Pancreas (tissue), 10 donors: ENCODE results near the gene SUN1. TPM values are rescaled to one million over a fixed set of nuclear protein-coding genes. Genes with fewer than 3 reads are reported as not detected.
"Not testable (repeated sequence)": the region's sequence is repeated elsewhere in the genome, so short reads cannot be mapped to it uniquely, and the experiment has no call there.

Experiments used
- ATAC-seq, 4 donors: fragments of 200-7000 bp; cut with Tn5 transposase; one replicate each; pipeline versions ENCODE4 v1.8.0 to v1.9.1; 2020; ENCODE audit warnings: mild to moderate bottlenecking in 4 of 4, moderate library complexity in 4 of 4
- DNase-seq, 6 donors: peaks; one replicate each; pipeline ENCODE4 v3.0.0-alpha.2; 2020
- FAIRE-seq: peaks from 2 replicates; lab custom pipeline; 2012; peaks lifted over from hg19 to GRCh38; lab: Jason Lieb, UNC
- H3K27ac ChIP-seq, 4 donors: fragments of 200-600 bp; sonication (generic); 1 replicate in 3 of 4; 2 replicates in 1 of 4; pipeline versions ENCODE4 v1.5.0 to v1.8.0; 2020
- H3K27me3 ChIP-seq, 4 donors: fragments of 200-600 bp; one replicate each; pipeline ENCODE4 v1.8.0; 2021
- H3K36me3 ChIP-seq, 3 donors: fragments of 200-600 bp; sonication (generic) in 1 of 3; one replicate each; pipeline versions ENCODE4 v1.5.0 to v1.8.0; 2020 to 2021
- H3K4me1 ChIP-seq, 3 donors: fragments of 200-600 bp; one replicate each; pipeline ENCODE4 v1.8.0; 2021
- H3K4me3 ChIP-seq, 4 donors: fragments of 200-600 bp; sonication (generic) in 2 of 4; one replicate each; pipeline versions ENCODE4 v1.5.0 to v1.8.0; 2020 to 2021
- H3K9me3 ChIP-seq, 4 donors: fragments of 200-600 bp; one replicate each; pipeline ENCODE4 v1.8.0; 2021
- CTCF ChIP-seq, 4 donors: fragments of 200-600 bp; sonication (generic) in 3 of 4; IDR thresholded peaks; one replicate each; pipeline versions ENCODE4 v1.5.0 to v1.8.0; 2021; ENCODE audit warnings: antibody characterized with exemption in 4 of 4
- WGBS, 2 donors: extraction: QIAGEN DNeasy Blood & Tissue Kit; methylation state at CpG; one replicate each; pipeline ENCODE4 v1.1.7; 2013; 5-methylcytosine and 5-hydroxymethylcytosine counted together
- intact Hi-C, 3 donors: fragments of 100-400 bp; cut with DNase I; formaldehyde crosslinking; loops; one replicate each; pipeline versions ENCODE4 v1.11.1 to v1.14.2; 2022
- polyA plus RNA-seq, 2 donors: library from polyadenylated mRNA; stranded (reverse); fragments of 200-250 nt; gene quantifications; one replicate each; pipeline ENCODE4 v1.2.3, GENCODE V29; 2013
- total RNA-seq, 6 donors: library from RNA; stranded (reverse); fragmentation: NEBNext Ultra II Directional in 4 of 6; extraction: Animal tissue kit (Norgen Biotek cat#: 25700) in 4 of 6; gene quantifications; one replicate each; pipeline versions ENCODE4 v1.2.1 to v1.2.4, GENCODE V29; 2021 to 2023
- donor health status: healthy with polysubstance abuse.
- donor health status: DM: no; HTN: no; CAD: no; lungs with moderate emphysema.
- donor health status: DM: no; HTN: no; CAD: no.
- donor health status: control.
- donor health status: control.
- donor health status: Bipolar disorder and iron deficiency.
- donor health status: DM: yes; HTN: yes; CAD: no.
- donor health status: DM: no; HTN: no; CAD: no.
- donor health status: DM: no; HTN: no; CAD: no.
- donor health status: DM: yes; HTN: yes; CAD: no.

The SUN1 gene
- total and polyA plus RNA-seq, 8 donors, result 42.6 to 93.2 (median 55.9) TPM

DNA sequence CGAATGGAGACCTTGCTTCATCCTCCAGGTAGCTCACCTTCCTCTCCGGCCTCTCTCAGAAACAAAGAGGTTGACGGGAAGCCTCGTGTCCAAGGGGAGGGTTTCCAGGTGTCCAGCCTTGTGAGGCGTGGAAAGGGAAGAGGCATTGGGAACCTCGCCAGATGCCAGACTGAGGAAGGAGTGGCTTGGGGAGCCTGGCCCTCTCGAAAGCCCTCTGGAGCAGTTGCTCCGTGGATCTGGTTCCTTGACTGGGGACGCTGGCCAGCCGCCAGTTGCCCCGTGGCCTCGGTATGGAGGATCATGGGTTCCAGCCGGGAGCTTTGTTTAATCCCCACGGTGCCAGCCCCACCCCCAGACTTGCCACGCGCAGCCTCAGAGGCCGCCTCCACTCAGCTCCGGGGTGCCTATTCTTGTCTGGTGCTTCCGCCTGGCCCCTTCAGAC lies 30.3 kb upstream of the SUN1 start:
- Histone ChIP-seq H3K4me1 (no peaks in the 10 kb centered on the region), H3K27me3 (no peaks in the 10 kb centered on the region), H3K36me3 (no peaks in the 10 kb centered on the region), H3K27ac (peak overlapping the region in 2 of 4 donors; percentile 9 to 28), H3K9me3 (no peaks in the 10 kb centered on the region), H3K4me3 (peak overlapping the region in 1 of 4 donors; percentile 1)
- ATAC-seq (peak; percentile 75 to 92 (median 90)), DNase-seq (peak; percentile 68 to 84 (median 78)), FAIRE-seq (no peak)
- WGBS, 2 donors, result 10 to 17% methylated on average over 16 to 19 of the region's 19 CpGs
- TF ChIP-seq CTCF (IDR thresholded peaks at IDR 0.05), result no peak
- intact Hi-C loops, result no loop called here

DNA sequence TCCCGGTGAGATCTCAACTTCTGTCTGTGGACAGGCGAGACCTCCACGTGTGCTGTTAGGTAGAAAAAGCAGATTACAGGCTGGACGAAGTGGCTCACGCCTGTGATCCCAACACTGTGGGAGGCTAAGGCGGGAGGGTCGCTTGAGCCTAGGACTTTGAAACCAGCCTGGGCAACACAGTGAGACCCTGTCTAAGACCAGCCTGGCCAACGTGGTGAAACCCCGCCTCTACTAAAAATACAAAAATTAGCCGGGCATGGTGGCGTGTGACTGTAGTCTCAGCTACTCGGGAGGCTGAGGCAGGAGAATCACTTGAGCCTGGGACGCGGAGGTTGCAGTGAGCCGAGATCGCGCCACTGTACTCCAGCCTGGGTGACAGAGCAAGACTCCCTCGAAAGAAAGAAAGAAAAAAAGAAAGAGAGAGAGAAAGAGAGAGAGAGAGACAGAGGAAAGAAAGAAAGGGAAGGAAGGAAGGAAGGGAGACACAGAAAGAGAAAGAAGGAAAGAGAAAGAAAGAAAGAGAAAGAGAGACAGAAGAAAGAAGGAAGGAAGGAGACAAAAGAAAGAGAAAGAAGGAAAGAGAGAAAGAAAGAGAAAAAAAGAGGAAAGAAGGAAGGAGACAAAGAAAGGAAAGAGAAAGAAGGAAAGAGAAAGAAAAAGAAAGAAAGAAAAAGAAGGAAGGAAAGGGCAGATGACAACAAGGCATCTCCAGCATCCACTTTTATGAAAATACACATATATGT lies 29.6 kb upstream of the SUN1 start:
- DNase-seq, result no peak
- intact Hi-C loops, result no loop called here
- 80 to 84% methylated on average over 18 of the region's 18 CpGs for WGBS, 2 donors
- Histone ChIP-seq H3K27me3 (no peaks in the 10 kb centered on the region), H3K4me3 (no peak overlapping the region), H3K4me1 (no peaks in the 10 kb centered on the region), H3K27ac (peak overlapping the region in 2 of 4 donors; percentile 9 to 28), H3K9me3 (no peaks in the 10 kb centered on the region), H3K36me3 (no peaks in the 10 kb centered on the region)
- ATAC-seq, result peak in 2 of 4 donors; percentile 20 to 36
- TF ChIP-seq CTCF (IDR thresholded peaks at IDR 0.05), result no peak
- FAIRE-seq, result no peak

GRCh38 chr7:803243-803635 lies 29.0 kb upstream of the SUN1 start:
- no peak overlapping the region for H3K4me3 ChIP-seq
- no peaks in the 10 kb centered on the region for H3K27me3 ChIP-seq
- ATAC-seq (no peak), DNase-seq (no peak), FAIRE-seq (no peak)
- no peaks in the 10 kb centered on the region for H3K4me1 ChIP-seq
- 59 to 68% methylated on average over 10 of the region's 10 CpGs for WGBS, 2 donors
- H3K27ac ChIP-seq, result no peak overlapping the region
- no peaks in the 10 kb centered on the region for H3K9me3 ChIP-seq
- intact Hi-C loops, result no loop called here
- TF ChIP-seq CTCF (IDR thresholded peaks at IDR 0.05), result no peak
- no peaks in the 10 kb centered on the region for H3K36me3 ChIP-seq

GRCh38 chr7:803796-804195 lies 28.5 kb upstream of the SUN1 start:
- H3K27ac ChIP-seq, result not testable (repeated sequence)

GRCh38 chr7:805261-805660 lies 27.0 kb upstream of the SUN1 start:
- Histone ChIP-seq H3K9me3 (no peaks in the 10 kb centered on the region), H3K27ac (no peak overlapping the region), H3K4me3 (no peak overlapping the region), H3K36me3 (no peaks in the 10 kb centered on the region), H3K27me3 (no peaks in the 10 kb centered on the region), H3K4me1 (no peaks in the 10 kb centered on the region)
- WGBS, 2 donors, result 81 to 87% methylated on average over 18 of the region's 18 CpGs
- DNase-seq (no peak), ATAC-seq (no peak), FAIRE-seq (no peak)
- TF ChIP-seq CTCF (IDR thresholded peaks at IDR 0.05), result no peak
- intact Hi-C loops, result no loop called here

More at GRCh38 chr7:803796-804195, 28.5 kb upstream of the SUN1 start:
- H3K27me3 ChIP-seq, H3K4me3 ChIP-seq, H3K4me1 ChIP-seq, DNase-seq, FAIRE-seq, H3K36me3 ChIP-seq, intact Hi-C loops, ATAC-seq, H3K9me3 ChIP-seq: not testable (repeated sequence)
- WGBS, 2 donors, result 70 to 88% methylated on average over 4 of the region's 4 CpGs
